HG03060 (cell line): ENCODE measurements around the gene ZFAND2B.

Experiments
- ATAC-seq: cut with Tn5 transposase; IDR thresholded peaks from one replicate; pipeline ENCODE4 v1.9.1; 2021; ENCODE audit warnings: low read depth, moderate number of reproducible peaks; ENCODE audit not compliant: unreplicated experiment

ZFAND2B gene

GRCh38 chr2:219218732-219219701 is 12.4 kb downstream of the ZFAND2B start, which contains the start of gene ABCB6:
TSS of gene ABCB6 (minus strand) at chr2:219218958. CDS start at chr2:219218673, 285 bp downstream.
- ATAC-seq = peak; percentile 53

DNA sequence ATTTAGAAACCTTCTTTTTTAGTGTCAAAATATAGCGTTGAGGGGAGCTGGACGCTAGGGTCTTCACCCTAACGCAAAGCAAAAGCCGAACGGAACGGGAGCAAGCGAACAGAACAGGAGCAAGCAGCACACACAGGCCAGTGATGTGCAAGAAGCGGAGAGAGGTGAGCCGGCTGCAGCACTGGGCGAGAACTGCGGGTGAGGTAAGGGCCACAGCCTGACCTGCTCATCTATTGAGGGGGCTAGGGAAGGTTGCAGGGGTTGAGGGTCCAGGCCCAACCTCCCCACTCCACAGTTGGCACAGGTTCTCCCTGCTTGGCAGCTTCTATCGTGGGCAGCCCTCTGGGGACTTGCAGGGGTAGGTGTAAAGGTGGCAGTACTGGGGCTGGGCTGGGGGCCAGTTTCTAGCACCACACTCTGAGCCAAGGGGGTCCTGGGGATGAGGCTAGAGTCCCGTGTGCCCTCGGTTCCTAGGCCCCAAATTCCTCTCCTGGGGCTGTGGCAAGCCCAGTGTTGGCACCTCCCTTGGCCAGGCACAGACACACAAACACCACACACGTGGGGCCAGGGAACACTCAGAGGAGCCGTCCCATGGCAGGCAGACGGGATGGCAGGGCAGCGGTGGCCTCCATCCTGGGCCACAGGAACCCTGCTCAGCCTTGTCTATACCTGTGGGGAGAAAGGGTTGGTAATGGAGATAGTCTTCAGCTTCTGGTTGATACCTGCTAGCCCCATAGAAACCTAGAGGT is 13.4 kb downstream of the ZFAND2B start:
- ATAC-seq = no peak

- ATAC-seq = no peak
Measured at GRCh38 chr2:219220652-219221402, 14.2 kb downstream of the ZFAND2B start.

DNA sequence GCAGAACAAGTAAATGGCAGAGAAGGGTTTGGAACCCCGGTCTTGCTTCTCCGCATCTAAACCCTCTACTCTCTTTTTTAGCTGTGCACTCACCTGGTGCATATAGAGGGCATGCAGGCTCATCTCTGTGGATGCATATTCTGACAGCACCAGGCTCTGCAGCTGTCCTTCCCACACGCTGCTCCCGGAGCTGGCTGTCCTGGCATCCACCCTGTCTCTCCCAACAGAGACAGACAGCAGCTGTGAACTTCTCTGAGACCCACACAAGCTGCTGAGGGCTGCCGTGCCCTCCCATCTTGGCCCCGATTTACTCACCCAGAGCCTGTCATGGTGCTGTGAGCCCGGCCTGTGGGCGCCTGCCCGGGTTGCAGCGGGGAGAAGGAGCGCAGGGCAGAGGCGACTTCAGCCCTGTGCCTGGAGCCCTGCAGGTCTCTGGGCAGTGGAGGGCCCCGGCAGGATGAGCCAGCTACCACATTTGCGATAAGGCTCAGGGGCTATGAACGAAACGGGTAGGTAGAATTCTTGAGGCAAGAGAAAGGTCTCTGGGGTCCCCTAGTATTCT is 15.5 kb downstream of the ZFAND2B start:
- no peak for ATAC-seq

DNA sequence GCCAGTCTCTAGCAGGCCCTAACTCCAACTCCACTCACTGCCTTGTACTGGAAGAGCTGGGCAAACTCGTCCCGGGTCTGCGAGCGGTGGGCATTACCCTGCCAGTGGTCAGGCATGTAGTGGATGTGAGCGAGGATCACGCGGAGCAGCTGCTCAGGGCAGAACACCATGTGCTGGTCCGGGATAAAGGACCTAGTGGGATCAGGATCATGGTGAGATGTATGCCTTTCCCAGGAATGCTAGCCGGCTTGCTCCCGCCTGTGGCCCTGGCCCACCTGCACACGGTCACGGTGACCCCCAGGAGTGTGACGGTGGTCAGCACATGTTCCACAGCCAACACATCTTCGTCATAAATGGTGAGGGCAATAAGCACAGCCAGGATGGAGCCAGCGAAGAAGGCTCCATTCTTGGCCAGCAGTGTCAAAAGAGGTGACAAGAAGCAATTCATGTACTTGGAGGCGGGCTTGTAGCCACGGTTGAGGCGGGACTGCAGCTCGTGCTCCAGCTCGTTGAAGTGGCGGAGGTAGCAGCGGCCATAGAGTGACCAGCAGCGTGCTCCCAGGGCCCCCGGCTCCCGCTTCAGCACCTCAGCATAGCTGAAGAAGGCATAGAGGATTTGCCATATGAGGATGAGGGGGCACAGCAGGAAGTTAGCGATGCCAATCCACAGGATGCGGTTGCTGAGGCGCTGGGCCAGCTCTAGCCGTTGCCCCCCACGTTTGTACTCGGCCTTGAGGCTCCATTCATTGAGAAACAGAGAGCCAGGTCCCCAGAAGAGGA is 17.4 kb downstream of the ZFAND2B start:
- ATAC-seq = no peak

GRCh38 chr2:219225350-219225749 is 18.8 kb downstream of the ZFAND2B start:
- no peak for ATAC-seq

- ATAC-seq = no peak
Measured at GRCh38 chr2:219228041-219228910, 21.7 kb downstream of the ZFAND2B start.

DNA sequence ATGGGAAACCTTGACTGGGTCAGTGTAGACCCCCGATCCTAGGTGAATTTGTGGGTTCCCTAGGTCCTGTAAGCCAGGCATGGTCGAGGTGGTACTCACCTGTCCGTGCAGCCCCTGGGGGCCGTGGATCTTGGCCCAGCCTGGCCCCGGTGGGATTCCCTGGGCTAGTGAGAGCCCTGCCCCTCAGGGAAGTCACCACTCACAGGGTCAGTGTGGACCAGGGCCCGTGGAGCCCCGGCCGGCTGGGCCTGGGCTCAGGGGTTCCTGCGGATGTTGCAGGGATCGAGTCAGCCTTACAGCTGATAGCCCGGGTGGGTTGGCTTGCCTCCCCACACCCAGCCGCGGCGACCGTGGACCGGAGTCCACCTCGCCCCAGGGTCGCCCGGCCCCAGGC is 22.3 kb downstream of the ZFAND2B start:
- ATAC-seq = no peak

DNA sequence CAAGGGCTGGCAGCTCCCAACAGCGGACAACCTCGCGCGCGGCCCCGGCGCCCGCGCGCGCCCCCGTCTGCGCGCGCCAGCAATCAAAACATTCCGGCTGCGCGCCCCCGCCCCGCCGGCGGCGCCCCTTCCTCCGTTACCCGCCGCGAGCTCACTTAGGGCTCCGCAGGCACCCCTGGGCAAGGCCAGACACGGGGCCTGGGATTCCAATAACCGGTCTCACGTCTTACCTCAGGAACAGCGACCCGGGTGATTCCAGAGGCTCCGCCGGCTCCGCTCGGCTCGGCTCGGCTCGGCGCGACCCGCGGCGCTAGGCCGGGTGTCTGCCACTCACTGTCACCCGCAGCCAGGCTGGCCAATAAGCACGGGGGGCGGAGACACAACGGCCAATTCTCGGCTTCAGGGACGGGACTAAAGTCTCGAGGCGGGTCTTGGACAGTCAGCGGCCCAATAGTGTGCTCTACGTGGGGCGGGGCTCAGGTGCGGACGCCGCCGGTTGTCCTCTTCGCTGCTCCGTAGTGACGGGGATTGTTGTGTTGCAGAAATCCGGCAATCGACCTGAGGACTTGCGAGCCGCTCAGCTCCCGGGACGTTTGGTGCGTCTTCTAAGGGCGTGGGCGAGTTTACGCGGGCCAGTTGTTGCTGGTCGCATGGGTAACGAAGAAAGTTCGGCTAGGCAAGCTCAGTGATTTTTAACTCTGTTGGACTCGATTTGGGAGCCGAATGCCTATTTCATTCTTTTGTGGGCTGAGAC is 22.9 kb downstream of the ZFAND2B start, which contains the start of the genes ANKZF1 and ATG9A:
Gene ANKZF1, plus strand, starts transcription at position 502 of the 754 bp plus-strand sequence. CDS start 452 bp downstream, outside the sequence.
Gene ATG9A, minus strand, starts transcription at position 332 of the 754 bp plus-strand sequence. CDS start 1,612 bp downstream, outside the sequence.
- peak; percentile 92 for ATAC-seq

DNA sequence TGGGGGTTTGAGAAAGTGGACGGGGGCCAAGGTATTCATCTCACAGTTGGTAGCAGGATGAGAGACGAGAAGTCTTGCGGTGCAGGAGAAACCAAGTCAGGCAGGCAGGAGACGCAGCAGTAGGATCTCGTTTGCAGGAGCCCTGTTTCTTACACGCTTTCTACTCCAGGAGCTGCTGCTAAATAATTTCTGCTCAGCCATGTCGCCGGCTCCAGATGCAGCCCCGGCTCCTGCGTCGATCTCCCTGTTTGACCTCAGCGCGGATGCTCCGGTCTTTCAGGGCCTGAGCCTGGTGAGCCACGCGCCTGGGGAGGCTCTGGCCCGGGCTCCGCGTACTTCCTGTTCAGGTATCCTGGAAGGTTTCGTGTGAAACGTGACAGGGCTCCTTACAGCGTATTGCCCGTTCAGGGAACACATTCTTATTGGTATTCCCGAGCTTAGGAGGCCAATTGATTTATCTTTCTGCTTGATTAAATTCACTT is 23.5 kb downstream of the ZFAND2B start:
- no peak for ATAC-seq

DNA sequence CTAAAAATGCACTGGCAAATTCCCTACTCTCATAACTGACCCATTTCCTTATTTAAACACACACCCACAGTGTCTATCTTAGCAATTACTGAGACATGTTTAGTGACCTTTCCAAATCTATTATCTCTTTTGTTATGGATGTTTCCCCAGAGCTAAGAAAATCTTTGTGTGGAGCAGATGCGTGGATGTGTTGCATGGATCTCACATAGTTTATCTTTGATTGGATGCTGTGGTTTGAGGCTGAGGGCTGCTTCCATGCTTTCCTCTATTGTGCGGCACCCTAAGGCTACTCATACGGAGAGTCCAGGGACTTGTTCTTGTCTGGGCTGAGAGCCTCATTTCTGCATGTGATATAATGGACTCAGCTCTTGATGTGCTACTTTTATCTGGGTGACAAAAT is 27.7 kb downstream of the ZFAND2B start:
- ATAC-seq = no peak

- ATAC-seq = no peak
Measured at GRCh38 chr2:219243291-219243761, 36.7 kb downstream of the ZFAND2B start.

GRCh38 chr2:219244789-219245147 is 38.2 kb downstream of the ZFAND2B start:
- ATAC-seq = no peak

DNA sequence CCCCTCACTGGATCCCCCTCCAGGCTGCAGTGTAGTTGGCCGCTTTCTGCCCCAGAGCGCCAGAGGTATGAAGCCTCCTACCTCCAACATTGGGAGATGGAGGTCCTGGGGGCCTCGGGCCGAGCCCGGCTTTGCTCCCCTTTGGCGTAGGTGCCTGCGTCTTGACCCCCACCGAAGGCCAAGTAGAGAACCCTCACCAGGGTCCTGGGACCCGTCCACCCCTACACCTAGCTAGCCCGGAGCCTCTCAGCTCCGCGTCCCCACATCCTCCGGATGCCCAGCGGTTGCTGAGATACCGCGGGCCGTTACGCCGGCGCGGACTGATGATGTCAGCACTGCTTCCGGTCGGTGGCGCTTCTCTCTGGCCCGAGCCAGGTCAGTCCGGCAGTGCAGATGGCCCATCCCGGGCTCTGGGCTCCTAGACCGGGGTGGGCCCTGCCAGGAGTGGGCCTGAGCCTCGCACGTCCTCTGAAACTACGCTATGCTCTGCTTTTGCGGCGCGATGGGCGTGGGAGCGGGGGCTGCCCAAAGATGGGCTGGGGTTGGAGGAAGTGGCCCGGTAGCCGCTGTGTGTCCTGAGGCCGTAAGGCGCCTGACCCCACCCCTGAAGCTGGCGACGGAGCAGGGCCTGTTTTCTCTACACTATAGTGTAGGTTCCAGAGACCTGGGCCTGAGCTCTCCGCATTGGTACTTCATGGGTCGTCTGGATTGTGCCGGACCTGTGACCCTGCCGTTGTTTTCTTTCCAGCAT is 38.7 kb downstream of the ZFAND2B start, which contains the start of the genes GLB1L and STK16:
Gene GLB1L, minus strand, starts transcription at position 297 of the 751 bp plus-strand sequence. CDS start 1,871 bp downstream, outside the sequence.
Gene STK16, plus strand, starts transcription at position 332 of the 751 bp plus-strand sequence. CDS start 521 bp downstream, outside the sequence.
- ATAC-seq = peak; percentile 52

- ATAC-seq = no peak
Measured at GRCh38 chr2:219245899-219246230, 39.3 kb downstream of the ZFAND2B start.

GRCh38 chr2:219246559-219246958 is 40.0 kb downstream of the ZFAND2B start:
- ATAC-seq = no peak
